ENCODE measurements around the gene POLR3C. TPM values are rescaled to one million over a fixed set of nuclear protein-coding genes. Genes with fewer than 3 reads are reported as not detected.

The POLR3C gene
- total and polyA plus RNA-seq, 10 of the 15 experiments (the other 5 are each of a cell fraction or from before 2014, with no cell fraction given) = 13.0 to 44.8 (median 34.8) TPM

GRCh38 chr1:145858901-145859490 is 35.0 kb downstream of the POLR3C start, which contains the start of gene PIAS3 (continued):
- 0 out of 4 replicates have a peak, but pooled peaks of 1 of the 2 experiments have one; percentile 12 for TF ChIP-seq EP300 (IDR thresholded peaks at IDR 0.05; ENCODE audit: borderline replicate concordance in 1 of 2, control insufficient read depth in 1 of 2, low read depth in 2 of 2, low read length in 2 of 2)
- 0 out of 2 replicates have a peak, but pooled peaks have one; percentile 17 for TF ChIP-seq CREB1 (IDR thresholded peaks at IDR 0.05; ENCODE audit: low read depth)
- TF ChIP-seq POLR2A (IDR thresholded peaks at IDR 0.05; ENCODE audit: low read depth, low read length) = peak; percentile 68
- no peak for TF ChIP-seq RFX5 (IDR thresholded peaks at IDR 0.05; ENCODE audit: low read depth, low read length)
- TF ChIP-seq CBFB (IDR thresholded peaks at IDR 0.05; ENCODE audit: low read depth) = peak; percentile 19; the same call in 1 of the 2 replicates
- TF ChIP-seq EGR1 (IDR thresholded peaks at IDR 0.05; ENCODE audit: borderline replicate concordance in 1 of 2, low read depth in 2 of 2, low read length in 2 of 2) = 0 out of 3 replicates have a peak, but pooled peaks of 1 of the 2 experiments have one; percentile 11
- peak; percentile 90 for TF ChIP-seq HDGF (IDR thresholded peaks at IDR 0.05)
- TF ChIP-seq SIN3A (IDR thresholded peaks at IDR 0.05; ENCODE audit: low read depth, low read length) = 0 out of 2 replicates have a peak, but pooled peaks have one; percentile 66
- no peak for TF ChIP-seq ZZZ3 (IDR thresholded peaks at IDR 0.05; ENCODE audit: control insufficient read depth, insufficient read length, low read depth)
- TF ChIP-seq TCF7 (IDR thresholded peaks at IDR 0.05; ENCODE audit: borderline replicate concordance) = no peak
- no peak for TF ChIP-seq LARP7 (IDR thresholded peaks at IDR 0.05)
- TF ChIP-seq TBL1XR1 (IDR thresholded peaks at IDR 0.05; ENCODE audit: low read depth, low read length) = peak; percentile 37; the same call in 1 of the 2 replicates
- no peak for TF ChIP-seq PRDM15 (CRISPR knock-in tag; IDR thresholded peaks at IDR 0.05)
- TF ChIP-seq IRF3 (IDR thresholded peaks at IDR 0.05) = 0 out of 2 replicates have a peak, but pooled peaks have one; percentile 49
- TF ChIP-seq YY1 (IDR thresholded peaks at IDR 0.05; ENCODE audit: low read depth, low read length) = peak; percentile 98
- TF ChIP-seq BHLHE40 (IDR thresholded peaks at IDR 0.05; ENCODE audit: borderline replicate concordance in 1 of 2, low read depth in 2 of 2, low read length in 1 of 2) = peak in 1 of 2 experiments; percentile 48; a peak in 1 of 4 replicates
- no peak for TF ChIP-seq IKZF2 (IDR thresholded peaks at IDR 0.05)
- TF ChIP-seq CREM (IDR thresholded peaks at IDR 0.05; ENCODE audit: low read depth) = no peak; the same call in 1 of the 2 replicates
- 0 out of 2 replicates have a peak, but pooled peaks have one; percentile 67 for TF ChIP-seq TCF3 (IDR thresholded peaks at IDR 0.05; ENCODE audit: borderline replicate concordance, insufficient read depth, low read depth, low read length)

Data from GM12878 (cell line).